ENCODE data around the gene MFRP.

Gene MFRP

GRCh38 chr11:119368121-119369034, 21.9 kb upstream of the MFRP start:
- FAIRE-seq (no peak), DNase-seq (ENCODE audit: insufficient read length, low spot score) (no peak)
- TF ChIP-seq PAX5 (IDR thresholded peaks at IDR 0.05; ENCODE audit: insufficient read depth, low read length, severe bottlenecking) (no peak), POLR2A (IDR thresholded peaks at IDR 0.05; ENCODE audit: low read depth, low read length) (no peak), TAF1 (IDR thresholded peaks at IDR 0.05; ENCODE audit: low read depth, low read length) (no peak), POLR2AphosphoS5 (IDR thresholded peaks at IDR 0.05; ENCODE audit: low read depth, low read length) (no peak), POU2F2 (IDR thresholded peaks at IDR 0.05; ENCODE audit: low read depth, low read length) (no peak), SPI1 (IDR thresholded peaks at IDR 0.05; ENCODE audit: low read depth, low read length) (no peak)

- TF ChIP-seq TAF1 (IDR thresholded peaks at IDR 0.05; ENCODE audit: low read depth, low read length) (no peak), PAX5 (IDR thresholded peaks at IDR 0.05; ENCODE audit: insufficient read depth, low read length, severe bottlenecking) (no peak), POLR2A (IDR thresholded peaks at IDR 0.05; ENCODE audit: low read depth, low read length) (no peak), POU2F2 (IDR thresholded peaks at IDR 0.05; ENCODE audit: low read depth, low read length) (no peak), POLR2AphosphoS5 (IDR thresholded peaks at IDR 0.05; ENCODE audit: low read depth, low read length) (no peak), SPI1 (IDR thresholded peaks at IDR 0.05; ENCODE audit: low read depth, low read length) (no peak)
- DNase-seq (ENCODE audit: insufficient read length, low spot score) (no peak), FAIRE-seq (no peak)
Measured at GRCh38 chr11:119367661-119368120, 21.2 kb upstream of the MFRP start.

- DNase-seq (ENCODE audit: insufficient read length, low spot score) (no peak), FAIRE-seq (no peak)
Measured at GRCh38 chr11:119366690-119367620, 20.4 kb upstream of the MFRP start.

GRCh38 chr11:119365071-119365591, 18.6 kb upstream of the MFRP start:
- DNase-seq (ENCODE audit: insufficient read length, low spot score), result no peak
- no peak for TF ChIP-seq POLR2AphosphoS5 (IDR thresholded peaks at IDR 0.05; ENCODE audit: low read depth, low read length)
- no peak for TF ChIP-seq SPI1 (IDR thresholded peaks at IDR 0.05; ENCODE audit: low read depth, low read length)
- TF ChIP-seq POLR2A (IDR thresholded peaks at IDR 0.05; ENCODE audit: low read depth, low read length), result no peak
- no peak for FAIRE-seq

More at GRCh38 chr11:119366690-119367620, 20.4 kb upstream of the MFRP start:
- TF ChIP-seq POLR2A (IDR thresholded peaks at IDR 0.05; ENCODE audit: low read depth, low read length), result no peak
- no peak for TF ChIP-seq TAF1 (IDR thresholded peaks at IDR 0.05; ENCODE audit: low read depth, low read length)
- no peak for TF ChIP-seq SPI1 (IDR thresholded peaks at IDR 0.05; ENCODE audit: low read depth, low read length)
- TF ChIP-seq POU2F2 (IDR thresholded peaks at IDR 0.05; ENCODE audit: low read depth, low read length), result no peak
- no peak for TF ChIP-seq POLR2AphosphoS5 (IDR thresholded peaks at IDR 0.05; ENCODE audit: low read depth, low read length)
- no peak for TF ChIP-seq PAX5 (IDR thresholded peaks at IDR 0.05; ENCODE audit: insufficient read depth, low read length, severe bottlenecking)

- DNase-seq (ENCODE audit: insufficient read length, low spot score) (peak; percentile 63), FAIRE-seq (no peak)
- TF ChIP-seq POLR2A (IDR thresholded peaks at IDR 0.05; ENCODE audit: low read depth, low read length) (no peak), TAF1 (IDR thresholded peaks at IDR 0.05; ENCODE audit: low read depth, low read length) (no peak), SPI1 (IDR thresholded peaks at IDR 0.05; ENCODE audit: low read depth, low read length) (no peak), PAX5 (IDR thresholded peaks at IDR 0.05; ENCODE audit: insufficient read depth, low read length, severe bottlenecking) (no peak), POLR2AphosphoS5 (IDR thresholded peaks at IDR 0.05; ENCODE audit: low read depth, low read length) (no peak), POU2F2 (IDR thresholded peaks at IDR 0.05; ENCODE audit: low read depth, low read length) (no peak)
Measured at GRCh38 chr11:119363851-119364590, 17.5 kb upstream of the MFRP start.

GRCh38 chr11:119363081-119363850, 16.8 kb upstream of the MFRP start:
- DNase-seq (ENCODE audit: insufficient read length, low spot score), result no peak
- no peak for FAIRE-seq
- TF ChIP-seq POLR2A (IDR thresholded peaks at IDR 0.05; ENCODE audit: low read depth, low read length) (no peak), PAX5 (IDR thresholded peaks at IDR 0.05; ENCODE audit: insufficient read depth, low read length, severe bottlenecking) (no peak), POU2F2 (IDR thresholded peaks at IDR 0.05; ENCODE audit: low read depth, low read length) (no peak), POLR2AphosphoS5 (IDR thresholded peaks at IDR 0.05; ENCODE audit: low read depth, low read length) (no peak), SPI1 (IDR thresholded peaks at IDR 0.05; ENCODE audit: low read depth, low read length) (no peak), TAF1 (IDR thresholded peaks at IDR 0.05; ENCODE audit: low read depth, low read length) (no peak)

- no peak for FAIRE-seq
- DNase-seq (ENCODE audit: insufficient read length, low spot score), result no peak
- TF ChIP-seq SPI1 (IDR thresholded peaks at IDR 0.05; ENCODE audit: low read depth, low read length) (no peak), TAF1 (IDR thresholded peaks at IDR 0.05; ENCODE audit: low read depth, low read length) (no peak), POLR2AphosphoS5 (IDR thresholded peaks at IDR 0.05; ENCODE audit: low read depth, low read length) (no peak), POLR2A (IDR thresholded peaks at IDR 0.05; ENCODE audit: low read depth, low read length) (no peak), POU2F2 (IDR thresholded peaks at IDR 0.05; ENCODE audit: low read depth, low read length) (no peak), PAX5 (IDR thresholded peaks at IDR 0.05; ENCODE audit: insufficient read depth, low read length, severe bottlenecking) (no peak)
Measured at GRCh38 chr11:119362741-119363080, 16.2 kb upstream of the MFRP start.

All from GM12891 (cell line).